Erythroblast (primary cell): ENCODE results near the gene WASF2.
"Not testable (repeated sequence)": the region's sequence is repeated elsewhere in the genome, so short reads cannot be mapped to it uniquely, and the experiment has no call there.

Experiments used
- GATA1 ChIP-seq: IDR thresholded peaks from 2 replicates; pipeline ENCODE4 v1.6.1; 2011; ENCODE audit warnings: low read depth, mild to moderate bottlenecking, control low read depth, low read length, moderate library complexity
- POLR2A ChIP-seq: IDR thresholded peaks from 2 replicates; pipeline ENCODE4 v1.6.1; 2011; ENCODE audit warnings: mild to moderate bottlenecking, low read length

GRCh38 chr1:27501159-27501558 lies 11.2 kb upstream of the WASF2 start:
- not testable (repeated sequence) for TF ChIP-seq POLR2A, GATA1
